ENCODE data around the gene WDSUB1.

GRCh38 chr2:159218389-159218788 is 68.1 kb downstream of the WDSUB1 start:
- no peak for TF ChIP-seq GATA2 (IDR thresholded peaks at IDR 0.05; ENCODE audit: low read depth, low read length)
- no peak for TF ChIP-seq GATA3 (IDR thresholded peaks at IDR 0.05; ENCODE audit: low read depth, low read length)
